C4-2B (cell line): ENCODE measurements around the gene EFNA5.

Experiments
- H3K27ac ChIP-seq: fragments of 450-650 bp; 2 replicates; pipeline ENCODE4 v1.5.1; 2017
- CTCF ChIP-seq: fragments of 450-650 bp; conservative IDR thresholded peaks from 2 replicates; pipeline ENCODE4 v1.5.1; 2017; ENCODE audit warnings: mild to moderate bottlenecking
- ZFX ChIP-seq: fragments of 450-650 bp; IDR thresholded peaks from 2 replicates; pipeline ENCODE4 v1.6.1; 2017

The EFNA5 gene

GRCh38 chr5:107483231-107484024 lies 187.3 kb downstream of the EFNA5 start:
- H3K27ac ChIP-seq, result no peak overlapping the region
- TF ChIP-seq ZFX (no peak), CTCF (no peak)

- TF ChIP-seq ZFX, result no peak
- no peak for TF ChIP-seq CTCF
- H3K27ac ChIP-seq, result no peak overlapping the region
Observed at GRCh38 chr5:107478068-107478641, 192.6 kb downstream of the EFNA5 start.

GRCh38 chr5:107477492-107477891 lies 193.2 kb downstream of the EFNA5 start:
- no peak for TF ChIP-seq CTCF
- TF ChIP-seq ZFX, result no peak
- H3K27ac ChIP-seq, result no peak overlapping the region

- TF ChIP-seq ZFX (no peak), CTCF (no peak)
- no peak overlapping the region for H3K27ac ChIP-seq
Observed at GRCh38 chr5:107476783-107477182, 194.0 kb downstream of the EFNA5 start.

- no peak overlapping the region for H3K27ac ChIP-seq
- no peak for TF ChIP-seq CTCF
- no peak for TF ChIP-seq ZFX
Observed at GRCh38 chr5:107474716-107475489, 195.8 kb downstream of the EFNA5 start.

GRCh38 chr5:107474361-107474715 lies 196.4 kb downstream of the EFNA5 start:
- TF ChIP-seq ZFX, result no peak
- no peak for TF ChIP-seq CTCF
- no peak overlapping the region for H3K27ac ChIP-seq

GRCh38 chr5:107472620-107473064 lies 198.1 kb downstream of the EFNA5 start:
- no peak overlapping the region for H3K27ac ChIP-seq
- TF ChIP-seq ZFX (no peak), CTCF (no peak)
